Astrocyte (in vitro differentiated cells and primary cell): ENCODE data around the gene C2. TPM values are rescaled to one million over a fixed set of nuclear protein-coding genes. Genes with fewer than 3 reads are reported as not detected.

Experiments
- DNase-seq: peaks from one replicate; pipeline ENCODE4 v3.0.0-alpha.2; 2010; ENCODE audit warnings: low read depth
- FAIRE-seq: peaks from 2 replicates; lab custom pipeline; 2011; peaks lifted over from hg19 to GRCh38; lab: Jason Lieb, UNC
- H2AFZ ChIP-seq: 2 replicates; pipeline ENCODE4 v1.6.0; 2012; ENCODE audit warnings: low read depth, low read length, inconsistent platforms
- H3K27ac ChIP-seq: 2 replicates; pipeline ENCODE4 v1.5.1; 2011; ENCODE audit warnings: low read depth, low read length, inconsistent platforms
- H3K27me3 ChIP-seq: 2 replicates; pipeline ENCODE4 v1.6.0; 2011; ENCODE audit warnings: low read length, inconsistent platforms; ENCODE audit not compliant: insufficient read depth
- H3K36me3 ChIP-seq: 2 replicates; pipeline ENCODE4 v1.5.1; 2011; ENCODE audit warnings: low read length, inconsistent platforms; ENCODE audit not compliant: insufficient read depth
- H3K4me1 ChIP-seq: 2 replicates; pipeline ENCODE4 v1.5.1; 2011; ENCODE audit warnings: low read length, inconsistent platforms; ENCODE audit not compliant: insufficient read depth
- H3K4me2 ChIP-seq: 2 replicates; pipeline ENCODE4 v1.6.0; 2012; ENCODE audit warnings: low read length, inconsistent platforms
- H3K4me3 ChIP-seq: 2 replicates; pipeline ENCODE4 v1.5.1; 2011; ENCODE audit warnings: low read depth, mild to moderate bottlenecking, low read length, inconsistent platforms; ENCODE audit not compliant: insufficient read depth
- H3K79me2 ChIP-seq: 2 replicates; pipeline ENCODE4 v1.6.0; 2012; ENCODE audit warnings: mild to moderate bottlenecking, low read length, inconsistent platforms; ENCODE audit not compliant: insufficient read depth
- H3K9ac ChIP-seq: 2 replicates; pipeline ENCODE4 v1.6.0; 2012; ENCODE audit warnings: mild to moderate bottlenecking, low read length, inconsistent platforms
- H3K9me3 ChIP-seq: 2 replicates; pipeline ENCODE4 v1.5.1; 2012; ENCODE audit warnings: low read depth, mild to moderate bottlenecking, low read length, inconsistent platforms; ENCODE audit not compliant: insufficient read depth
- H4K20me1 ChIP-seq: 2 replicates; pipeline ENCODE4 v1.6.0; 2012; ENCODE audit warnings: low read length, inconsistent platforms; ENCODE audit not compliant: insufficient read depth
- H3K27ac Mint-ChIP-seq: one replicate; pipeline ENCODE4 v1.8.0; 2021; ENCODE audit warnings: mild to moderate bottlenecking, mixed read lengths; ENCODE audit not compliant: unreplicated experiment
- H3K27me3 Mint-ChIP-seq: one replicate; pipeline ENCODE4 v1.8.0; 2021; ENCODE audit warnings: low read depth, mixed read lengths; ENCODE audit not compliant: unreplicated experiment
- H3K36me3 Mint-ChIP-seq: one replicate; pipeline ENCODE4 v1.8.0; 2021; ENCODE audit warnings: low read depth, mixed read lengths; ENCODE audit not compliant: unreplicated experiment
- H3K4me1 Mint-ChIP-seq: one replicate; pipeline ENCODE4 v1.8.0; 2021; ENCODE audit warnings: low read depth, mixed read lengths; ENCODE audit not compliant: unreplicated experiment
- H3K4me3 Mint-ChIP-seq: one replicate; pipeline ENCODE4 v1.8.0; 2021; ENCODE audit warnings: mild to moderate bottlenecking, moderate library complexity, mixed read lengths; ENCODE audit not compliant: unreplicated experiment
- H3K9me3 Mint-ChIP-seq: one replicate; pipeline ENCODE4 v1.8.0; 2021; ENCODE audit warnings: mild to moderate bottlenecking, mixed read lengths; ENCODE audit not compliant: unreplicated experiment
- CTCF ChIP-seq: IDR thresholded peaks from 2 replicates; pipeline ENCODE4 v1.5.1; 2011; ENCODE audit warnings: low read depth, mild to moderate bottlenecking, inconsistent platforms, low read length, moderate library complexity; ENCODE audit not compliant: insufficient read depth
- EZH2 ChIP-seq: IDR thresholded peaks from 2 replicates; pipeline ENCODE4 v1.6.1; 2012; ENCODE audit warnings: mild to moderate bottlenecking, low read length, inconsistent platforms; ENCODE audit not compliant: insufficient read depth
- total RNA-seq: library from RNA; stranded (reverse); gene quantifications from 2 replicates; pipeline ENCODE4 v1.2.1, GENCODE V29; 2021

C2 gene
- total RNA-seq, 1 donor from 2014 or later: 0.20 TPM

- FAIRE-seq (peak; percentile 37), DNase-seq (peak; percentile 22)
- Histone ChIP-seq H3K9ac (no peak overlapping the region), H3K27me3 (no peaks in the 10 kb centered on the region), H4K20me1 (peaks cover 3% of the 10 kb centered on the region), H3K4me2 (no peak overlapping the region), H2AFZ (no peak overlapping the region), H3K4me1 (no peaks in the 10 kb centered on the region), H3K36me3 (peaks cover 36% of the 10 kb centered on the region), H3K27ac (no peak overlapping the region), H3K9me3 (no peaks in the 10 kb centered on the region), H3K79me2 (peaks cover 9% of the 10 kb centered on the region), H3K4me3 (no peak overlapping the region)
- H3K9me3 Mint-ChIP-seq: no peaks in the 10 kb centered on the region
- H3K4me1 Mint-ChIP-seq: peaks cover 5% of the 10 kb centered on the region
- peaks cover 23% of the 10 kb centered on the region for H3K36me3 Mint-ChIP-seq
- no peak overlapping the region for H3K4me3 Mint-ChIP-seq
- TF ChIP-seq CTCF (peak; percentile 78), EZH2 (no peak)
- no peak overlapping the region for H3K27ac Mint-ChIP-seq
- peaks cover 16% of the 10 kb centered on the region for H3K27me3 Mint-ChIP-seq
These were observed 24.8 kb downstream of the C2 start for GRCh38 chr6:31952140-31952805.

- H3K27me3 Mint-ChIP-seq: peaks cover 11% of the 10 kb centered on the region
- Histone ChIP-seq H3K9me3 (no peaks in the 10 kb centered on the region), H3K27ac (no peak overlapping the region), H3K79me2 (peaks cover 15% of the 10 kb centered on the region), H3K4me2 (no peak overlapping the region), H3K36me3 (peaks cover 36% of the 10 kb centered on the region), H3K27me3 (no peaks in the 10 kb centered on the region), H2AFZ (no peak overlapping the region), H4K20me1 (peaks cover 4% of the 10 kb centered on the region), H3K9ac (no peak overlapping the region), H3K4me3 (no peak overlapping the region), H3K4me1 (peaks cover 4% of the 10 kb centered on the region)
- peaks cover 22% of the 10 kb centered on the region for H3K36me3 Mint-ChIP-seq
- no peak overlapping the region for H3K4me3 Mint-ChIP-seq
- DNase-seq (no peak), FAIRE-seq (no peak)
- no peaks in the 10 kb centered on the region for H3K9me3 Mint-ChIP-seq
- TF ChIP-seq CTCF: no peak
- no peak for TF ChIP-seq EZH2
- H3K27ac Mint-ChIP-seq: peak overlapping the region; percentile 12
- H3K4me1 Mint-ChIP-seq: peaks cover 11% of the 10 kb centered on the region
These were observed 25.4 kb downstream of the C2 start for GRCh38 chr6:31952890-31953289.

- H3K4me1 Mint-ChIP-seq: peaks cover 9% of the 10 kb centered on the region
- H3K36me3 Mint-ChIP-seq: peaks cover 24% of the 10 kb centered on the region
- no peak overlapping the region for H3K4me3 Mint-ChIP-seq
These were observed 27.0 kb downstream of the C2 start for GRCh38 chr6:31954511-31954910.

More at GRCh38 chr6:31954511-31954910, 27.0 kb downstream of the C2 start:
- Histone ChIP-seq H3K27ac (no peak overlapping the region), H3K36me3 (peaks cover 36% of the 10 kb centered on the region), H3K4me1 (peaks cover 12% of the 10 kb centered on the region), H3K27me3 (no peaks in the 10 kb centered on the region), H2AFZ (no peak overlapping the region), H3K4me2 (no peak overlapping the region), H4K20me1 (peaks cover 4% of the 10 kb centered on the region), H3K9ac (no peak overlapping the region), H3K9me3 (no peaks in the 10 kb centered on the region), H3K4me3 (no peak overlapping the region), H3K79me2 (peaks cover 29% of the 10 kb centered on the region)
- no peaks in the 10 kb centered on the region for H3K9me3 Mint-ChIP-seq
- no peaks in the 10 kb centered on the region for H3K27me3 Mint-ChIP-seq
- peak overlapping the region; percentile 9 for H3K27ac Mint-ChIP-seq
- FAIRE-seq: no peak
- TF ChIP-seq EZH2 (no peak), CTCF (no peak)
- no peak for DNase-seq
